Upper lobe of left lung (tissue), 6 donors: ENCODE results near the gene BRAF. TPM values are rescaled to one million over a fixed set of nuclear protein-coding genes. Genes with fewer than 3 reads are reported as not detected.

ENCODE experiments used
- ATAC-seq, 2 donors: fragments of 200-7000 bp; cut with Tn5 transposase; one replicate each; pipeline ENCODE4 v1.9.1; 2022; ENCODE audit warnings: mild to moderate bottlenecking in 2 of 2, moderate library complexity in 2 of 2; ENCODE audit not compliant: low FRiP score in 2 of 2
- DNase-seq, 2 donors: peaks; one replicate each; pipeline ENCODE4 v3.0.0-alpha.2; 2019 to 2020
- H3K27ac ChIP-seq, 4 donors: fragments of 200-600 bp; sonication (generic); one replicate each; pipeline ENCODE4 v1.5.1; 2016 to 2019
- H3K27me3 ChIP-seq, 4 donors: fragments of 200-600 bp; sonication (generic); one replicate each; pipeline ENCODE4 v1.5.1; 2017 to 2019
- H3K36me3 ChIP-seq, 4 donors: fragments of 200-600 bp; sonication (generic); one replicate each; pipeline ENCODE4 v1.5.1; 2016 to 2019
- H3K4me1 ChIP-seq, 4 donors: fragments of 200-600 bp; sonication (generic); one replicate each; pipeline ENCODE4 v1.5.1; 2018 to 2019
- H3K4me3 ChIP-seq, 4 donors: fragments of 200-600 bp; sonication (generic); one replicate each; pipeline ENCODE4 v1.5.1; 2017 to 2019; ENCODE audit warnings: mild to moderate bottlenecking in 2 of 4, moderate library complexity in 1 of 4
- H3K9me3 ChIP-seq, 4 donors: fragments of 200-600 bp; sonication (generic); one replicate each; pipeline ENCODE4 v1.5.1; 2018 to 2019
- CTCF ChIP-seq, 6 experiments: fragments of 450-650 bp in 4 of 6; fragments of 200-600 bp in 2 of 6; sonication (generic) in 2 of 6; IDR thresholded peaks; one replicate each; pipeline ENCODE4 v1.5.1; 2016 to 2019; ENCODE audit warnings: antibody characterized with exemption in 6 of 6
- EP300 ChIP-seq, 4 donors: sonication (generic); formaldehyde crosslinking; IDR thresholded peaks; one replicate each; pipeline ENCODE4 v1.5.1; 2017; ENCODE audit warnings: antibody characterized with exemption in 4 of 4, control low read depth in 2 of 4
- POLR2A ChIP-seq, 4 donors: fragments of 450-650 bp; IDR thresholded peaks; one replicate each; pipeline ENCODE4 v1.5.1; 2016 to 2017; ENCODE audit warnings: antibody characterized with exemption in 4 of 4, mild to moderate bottlenecking in 2 of 4
- POLR2AphosphoS5 ChIP-seq, 2 donors: sonication (generic); formaldehyde crosslinking; IDR thresholded peaks; one replicate each; pipeline ENCODE4 v1.5.1; 2017; ENCODE audit warnings: antibody characterized with exemption in 2 of 2
- WGBS, 2 donors: methylation state at CpG; one replicate each; pipeline ENCODE4 v1.1.5; 2017 to 2018; 5-methylcytosine and 5-hydroxymethylcytosine counted together
- total RNA-seq, 6 donors: library from RNA; depleted of rRNA in 4 of 6; stranded (reverse); fragments of >200 nt in 4 of 6; gene quantifications; one replicate each; pipeline versions ENCODE4 v1.1.0 to v1.2.1, GENCODE V29; 2016 to 2021
- donor health status: DM: no; HTN: no; CAD: no; lungs with moderate emphysema.
- donor health status: DM: no; HTN: yes; CAD: no; lungs with severe emphysema.

The BRAF gene
- total RNA-seq, 6 donors from 2014 or later = 31.1 to 106 (median 46.0) TPM

GRCh38 chr7:140688341-140688740, 236.4 kb downstream of the BRAF start:
- DNase-seq = no peak
- no peak for ATAC-seq
- Histone ChIP-seq H3K4me1 (no peaks in the 10 kb centered on the region), H3K4me3 (no peak overlapping the region), H3K27me3 (no peaks in the 10 kb centered on the region), H3K9me3 (no peaks in the 10 kb centered on the region), H3K36me3 (peaks cover 2 to 61% (median 23%) of the 10 kb centered on the region in 4 donors), H3K27ac (no peak overlapping the region)
- WGBS, 2 donors = 95 to 96% methylated on average over 6 of the region's 6 CpGs
- TF ChIP-seq CTCF (IDR thresholded peaks at IDR 0.05) (no peak), POLR2A (IDR thresholded peaks at IDR 0.05) (no peak), POLR2AphosphoS5 (IDR thresholded peaks at IDR 0.05) (no peak), EP300 (IDR thresholded peaks at IDR 0.05) (no peak)

GRCh38 chr7:140686921-140687320, 237.8 kb downstream of the BRAF start:
- WGBS, 2 donors = 93 to 96% methylated on average over 10 to 11 of the region's 11 CpGs
- ATAC-seq (no peak), DNase-seq (no peak)
- no peak overlapping the region for H3K4me3 ChIP-seq
- H3K36me3 ChIP-seq = peaks cover 2 to 62% (median 23%) of the 10 kb centered on the region in 4 donors
- no peaks in the 10 kb centered on the region for H3K9me3 ChIP-seq
- H3K27ac ChIP-seq = no peak overlapping the region
- no peak for TF ChIP-seq CTCF (IDR thresholded peaks at IDR 0.05)
- TF ChIP-seq EP300 (IDR thresholded peaks at IDR 0.05) = no peak
- no peak for TF ChIP-seq POLR2AphosphoS5 (IDR thresholded peaks at IDR 0.05)
- no peak for TF ChIP-seq POLR2A (IDR thresholded peaks at IDR 0.05)
- no peaks in the 10 kb centered on the region for H3K27me3 ChIP-seq
- H3K4me1 ChIP-seq = no peaks in the 10 kb centered on the region

- H3K36me3 ChIP-seq = peaks cover 2 to 65% (median 27%) of the 10 kb centered on the region in 4 donors
- DNase-seq (no peak), ATAC-seq (peak in 1 of 2 donors; percentile 34)
- no peak overlapping the region for H3K27ac ChIP-seq
- no peaks in the 10 kb centered on the region for H3K27me3 ChIP-seq
- no peaks in the 10 kb centered on the region for H3K4me1 ChIP-seq
- H3K9me3 ChIP-seq = no peaks in the 10 kb centered on the region
- no peak overlapping the region for H3K4me3 ChIP-seq
- WGBS, 2 donors = 87 to 91% methylated on average over 10 of the region's 10 CpGs
- TF ChIP-seq POLR2A (IDR thresholded peaks at IDR 0.05) (no peak), CTCF (IDR thresholded peaks at IDR 0.05) (no peak), EP300 (IDR thresholded peaks at IDR 0.05) (no peak), POLR2AphosphoS5 (IDR thresholded peaks at IDR 0.05) (no peak)
Measured at GRCh38 chr7:140685407-140686087, 239.2 kb downstream of the BRAF start.

GRCh38 chr7:140684066-140684950, 240.4 kb downstream of the BRAF start:
- peak in 1 of 2 donors; percentile 55 for ATAC-seq
- H3K27ac ChIP-seq = no peak overlapping the region
- no peaks in the 10 kb centered on the region for H3K27me3 ChIP-seq
- no peak overlapping the region for H3K4me3 ChIP-seq
- no peaks in the 10 kb centered on the region for H3K9me3 ChIP-seq
- WGBS, 2 donors = 89 to 94% methylated on average over 20 of the region's 20 CpGs
- no peaks in the 10 kb centered on the region for H3K4me1 ChIP-seq
- TF ChIP-seq CTCF (IDR thresholded peaks at IDR 0.05) = no peak
- no peak for TF ChIP-seq POLR2A (IDR thresholded peaks at IDR 0.05)
- no peak for TF ChIP-seq EP300 (IDR thresholded peaks at IDR 0.05)
- no peak for TF ChIP-seq POLR2AphosphoS5 (IDR thresholded peaks at IDR 0.05)
- peaks cover 2 to 65% (median 26%) of the 10 kb centered on the region in 4 donors for H3K36me3 ChIP-seq
- DNase-seq = peak in 1 of 2 donors; percentile 66
